Gastroesophageal sphincter (tissue), 3 donors: ENCODE data around the gene KAZN.

Experiments used
- CTCF ChIP-seq, 4 experiments: fragments of 200-600 bp in 2 of 4; fragments of 450-650 bp in 2 of 4; sonication (generic) in 1 of 4; IDR thresholded peaks; one replicate each; pipeline ENCODE4 v1.5.1; 2017 to 2019; ENCODE audit warnings: antibody characterized with exemption in 4 of 4, mild to moderate bottlenecking in 2 of 4, moderate library complexity in 2 of 4
- POLR2A ChIP-seq, 2 donors: fragments of 450-650 bp; IDR thresholded peaks; one replicate each; pipeline ENCODE4 v1.6.1; 2017; ENCODE audit warnings: antibody characterized with exemption in 2 of 2, mild to moderate bottlenecking in 2 of 2, moderate library complexity in 1 of 2

- TF ChIP-seq CTCF (IDR thresholded peaks at IDR 0.05), result no peak
- TF ChIP-seq POLR2A (IDR thresholded peaks at IDR 0.05), result no peak
Measured at GRCh38 chr1:15081102-15081501, 482.6 kb downstream of the KAZN start.
